Lower leg skin (tissue), 4 donors: ENCODE measurements around the gene SH3D21. TPM values are rescaled to one million over a fixed set of nuclear protein-coding genes. Genes with fewer than 3 reads are reported as not detected.
A peak's percentile ranks its signal among the peaks of the same experiment; 100 is the strongest.

Source experiments
- DNase-seq, 2 donors: peaks; one replicate each; pipeline ENCODE4 v3.0.0-alpha.2; 2019; ENCODE audit warnings: low spot score in 2 of 2
- H3K4me3 ChIP-seq: fragments of 200-600 bp; sonication (generic); 2 replicates; pipeline ENCODE4 v1.5.1; 2017; ENCODE audit warnings: mild to moderate bottlenecking, low read depth; ENCODE audit not compliant: poor library complexity, severe bottlenecking
- CTCF ChIP-seq, 3 donors: fragments of 450-650 bp; IDR thresholded peaks; one replicate each; pipeline ENCODE4 v1.5.1; 2016; ENCODE audit warnings: antibody characterized with exemption in 3 of 3, mild to moderate bottlenecking in 3 of 3, moderate library complexity in 2 of 3
- POLR2A ChIP-seq, 2 donors: fragments of 450-650 bp; IDR thresholded peaks; one replicate each; pipeline ENCODE4 v1.6.1; 2016 to 2017; ENCODE audit warnings: antibody characterized with exemption in 2 of 2, mild to moderate bottlenecking in 1 of 2, moderate library complexity in 1 of 2
- WGBS, 2 donors: methylation state at CpG; one replicate each; pipeline ENCODE4 v1.1.5; 2018; 5-methylcytosine and 5-hydroxymethylcytosine counted together
- intact Hi-C: fragments of 100-400 bp; cut with DNase I; formaldehyde crosslinking; loops from one replicate; pipeline ENCODE4 v1.15.0; 2023; ENCODE audit warnings: low total_unique reads
- total RNA-seq, 4 donors: library from RNA; depleted of rRNA; stranded (reverse); fragments of >200 nt; gene quantifications; one replicate each; pipeline ENCODE4 v1.1.0, GENCODE V29; 2016

SH3D21 gene
- total RNA-seq: 10 to 100 TPM in 3 of 4 donors, 1 to 10 TPM in 1; 9.8 to 20.9 (median 14.6) TPM

- intact Hi-C loops: no loop called here
- DNase-seq: peak; percentile 40 to 92
- peak within 1 kb of the TSS; percentile 60 for H3K4me3 ChIP-seq
- WGBS, 2 donors: 6 to 9% methylated on average over 21 to 51 of the region's 65 CpGs
- TF ChIP-seq CTCF (IDR thresholded peaks at IDR 0.05) (no peak), POLR2A (IDR thresholded peaks at IDR 0.05) (no peak)
These were observed at the start of gene SH3D21 for GRCh38 chr1:36306210-36306901. SH3D21 (plus strand) TSS chr1:36306368; CDS start chr1:36306421, 53 bp downstream.

- H3K4me3 ChIP-seq: no peak overlapping the region
- WGBS, 2 donors: 80 to 86% methylated on average over 14 to 15 of the region's 15 CpGs
- peak in 1 of 2 donors; percentile 59 for DNase-seq
- no peak for TF ChIP-seq POLR2A (IDR thresholded peaks at IDR 0.05)
- TF ChIP-seq CTCF (IDR thresholded peaks at IDR 0.05): no peak
- intact Hi-C loops: no loop called here
These were observed 49.4 kb upstream of the SH3D21 start for GRCh38 chr1:36256558-36257374.

- TF ChIP-seq CTCF (IDR thresholded peaks at IDR 0.05): no peak
- TF ChIP-seq POLR2A (IDR thresholded peaks at IDR 0.05): no peak
- no peak overlapping the region for H3K4me3 ChIP-seq
- intact Hi-C loops: no loop called here
- 81 to 83% methylated on average over 2 of the region's 2 CpGs for WGBS, 2 donors
- peak in 1 of 2 donors; percentile 60 for DNase-seq
These were observed 48.8 kb upstream of the SH3D21 start for GRCh38 chr1:36257375-36257767.

- no peak for TF ChIP-seq POLR2A (IDR thresholded peaks at IDR 0.05)
- no peak for TF ChIP-seq CTCF (IDR thresholded peaks at IDR 0.05)
- intact Hi-C loops: no loop called here
- DNase-seq: no peak
- no peak overlapping the region for H3K4me3 ChIP-seq
- WGBS, 2 donors: 77 to 80% methylated on average over 1 of the region's 1 CpG
These were observed 47.2 kb upstream of the SH3D21 start for GRCh38 chr1:36258960-36259344.

GRCh38 chr1:36268981-36269380, 37.2 kb upstream of the SH3D21 start:
- no peak overlapping the region for H3K4me3 ChIP-seq
- no peak for DNase-seq
- intact Hi-C loops: no loop called here
- no peak for TF ChIP-seq CTCF (IDR thresholded peaks at IDR 0.05)
- no peak for TF ChIP-seq POLR2A (IDR thresholded peaks at IDR 0.05)
- WGBS, 2 donors: 71 to 75% methylated on average over 6 of the region's 6 CpGs
